Astrocyte of the cerebellum (primary cell): ENCODE results near the gene EYA2.

Experiments used
- DNase-seq: peaks from one replicate; pipeline ENCODE4 v3.0.0-alpha.2; 2011; ENCODE audit warnings: low read depth
- H3K4me3 ChIP-seq: 2 replicates; pipeline ENCODE4 v1.5.1; 2011; ENCODE audit warnings: mild to moderate bottlenecking, low read depth, low read length, moderate library complexity
- in situ Hi-C: cut with HindIII; loops from 2 replicates; pipeline ENCODE4 v1.10.0; 2017; ENCODE audit warnings: low sequenced_read_pairs
- TF ChIP-seq, protein P1 (sequence below): IDR thresholded peaks from 2 replicates; pipeline ENCODE4 v1.5.1; 2012; ENCODE audit warnings: low read length, low read depth, moderate library complexity, mild to moderate bottlenecking; ENCODE audit errors: missing control alignments

EYA2 gene

GRCh38 chr20:47159166-47159565 lies 264.5 kb downstream of the EYA2 start:
- TF ChIP-seq, protein P1, sequence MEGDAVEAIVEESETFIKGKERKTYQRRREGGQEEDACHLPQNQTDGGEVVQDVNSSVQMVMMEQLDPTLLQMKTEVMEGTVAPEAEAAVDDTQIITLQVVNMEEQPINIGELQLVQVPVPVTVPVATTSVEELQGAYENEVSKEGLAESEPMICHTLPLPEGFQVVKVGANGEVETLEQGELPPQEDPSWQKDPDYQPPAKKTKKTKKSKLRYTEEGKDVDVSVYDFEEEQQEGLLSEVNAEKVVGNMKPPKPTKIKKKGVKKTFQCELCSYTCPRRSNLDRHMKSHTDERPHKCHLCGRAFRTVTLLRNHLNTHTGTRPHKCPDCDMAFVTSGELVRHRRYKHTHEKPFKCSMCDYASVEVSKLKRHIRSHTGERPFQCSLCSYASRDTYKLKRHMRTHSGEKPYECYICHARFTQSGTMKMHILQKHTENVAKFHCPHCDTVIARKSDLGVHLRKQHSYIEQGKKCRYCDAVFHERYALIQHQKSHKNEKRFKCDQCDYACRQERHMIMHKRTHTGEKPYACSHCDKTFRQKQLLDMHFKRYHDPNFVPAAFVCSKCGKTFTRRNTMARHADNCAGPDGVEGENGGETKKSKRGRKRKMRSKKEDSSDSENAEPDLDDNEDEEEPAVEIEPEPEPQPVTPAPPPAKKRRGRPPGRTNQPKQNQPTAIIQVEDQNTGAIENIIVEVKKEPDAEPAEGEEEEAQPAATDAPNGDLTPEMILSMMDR = no peak
- no peak for DNase-seq
- no peak overlapping the region for H3K4me3 ChIP-seq
- in situ Hi-C loops = no loop called here

- no peak for DNase-seq
- no peak overlapping the region for H3K4me3 ChIP-seq
Observed at GRCh38 chr20:47160240-47160639, 265.6 kb downstream of the EYA2 start.

DNA sequence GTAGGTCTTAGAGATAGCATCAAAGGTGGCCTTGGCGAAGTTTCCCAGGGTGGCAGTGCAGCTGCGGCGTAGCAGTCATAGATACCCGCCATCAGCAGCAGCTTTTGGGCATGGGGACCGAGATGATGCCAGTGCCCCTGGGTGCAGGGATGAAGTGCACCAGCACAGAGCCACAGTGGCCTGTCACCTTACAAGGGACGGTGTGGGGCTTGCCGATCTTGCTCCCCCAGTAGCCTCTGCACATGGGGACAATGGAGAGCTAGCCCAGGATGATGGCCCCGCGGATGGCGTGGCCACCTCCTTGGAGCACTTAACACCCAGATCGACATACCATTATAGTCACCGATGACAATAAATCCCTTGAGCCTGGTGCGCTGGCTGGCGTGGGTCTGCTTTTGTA lies 266.3 kb downstream of the EYA2 start:
- in situ Hi-C loops = no loop called here
- DNase-seq = no peak
- H3K4me3 ChIP-seq = no peak overlapping the region
- TF ChIP-seq, protein P1 = no peak

More at GRCh38 chr20:47160240-47160639, 265.6 kb downstream of the EYA2 start:
- in situ Hi-C loops = no loop called here
- TF ChIP-seq, protein P1 = no peak

DNA sequence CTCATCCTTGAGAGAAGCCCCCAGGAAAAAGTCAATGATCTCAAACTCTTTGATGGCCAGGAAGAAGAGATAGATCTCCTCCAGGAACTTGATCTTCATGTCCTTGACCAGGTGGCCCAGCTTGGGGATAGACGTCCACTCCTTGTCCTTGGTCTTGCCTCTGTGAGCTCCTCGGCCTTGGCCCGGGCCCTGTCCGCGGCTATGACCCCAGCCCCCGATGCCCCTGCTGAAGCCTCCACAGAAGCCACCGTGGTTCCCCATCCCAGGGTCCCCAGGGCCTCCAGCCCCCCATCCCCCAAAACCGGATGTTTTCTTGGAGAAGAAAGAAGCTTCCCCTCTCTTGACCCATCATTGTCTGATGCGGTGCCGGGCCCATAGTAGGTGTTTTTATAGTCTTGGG lies 266.8 kb downstream of the EYA2 start:
- DNase-seq = no peak
- in situ Hi-C loops = no loop called here
- H3K4me3 ChIP-seq = no peak overlapping the region
- TF ChIP-seq, protein P1 = no peak

- in situ Hi-C loops = no loop called here
- no peak for DNase-seq
- TF ChIP-seq, protein P1 = no peak
- H3K4me3 ChIP-seq = no peak overlapping the region
Observed at GRCh38 chr20:47164140-47164539, 269.5 kb downstream of the EYA2 start.

DNA sequence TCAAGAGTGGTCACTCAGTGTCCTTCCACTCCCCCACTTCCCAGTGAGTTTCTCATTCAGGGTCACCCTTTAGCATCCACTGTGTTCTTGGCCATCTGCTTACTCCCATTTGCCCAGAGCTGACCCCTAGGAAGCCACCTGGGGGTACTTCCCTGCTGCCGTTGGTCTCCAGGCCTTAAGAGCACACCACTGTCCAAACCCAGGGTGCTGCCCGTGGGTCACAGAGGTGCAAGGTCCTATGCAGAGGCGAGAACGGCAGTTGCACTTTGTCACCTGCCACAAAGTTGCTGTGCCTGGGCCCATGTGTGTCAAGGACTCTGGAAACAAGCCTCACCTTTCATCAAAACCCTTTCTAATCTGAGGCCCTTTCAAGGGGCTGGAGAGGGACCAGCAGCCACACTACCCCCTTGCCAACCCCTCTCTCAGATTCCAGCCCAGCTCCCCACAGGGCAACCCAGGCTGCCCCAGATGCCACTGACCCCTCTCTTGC lies 270.8 kb downstream of the EYA2 start:
- DNase-seq = no peak
- in situ Hi-C loops = no loop called here
- no peak overlapping the region for H3K4me3 ChIP-seq
- TF ChIP-seq, protein P1 = no peak

DNA sequence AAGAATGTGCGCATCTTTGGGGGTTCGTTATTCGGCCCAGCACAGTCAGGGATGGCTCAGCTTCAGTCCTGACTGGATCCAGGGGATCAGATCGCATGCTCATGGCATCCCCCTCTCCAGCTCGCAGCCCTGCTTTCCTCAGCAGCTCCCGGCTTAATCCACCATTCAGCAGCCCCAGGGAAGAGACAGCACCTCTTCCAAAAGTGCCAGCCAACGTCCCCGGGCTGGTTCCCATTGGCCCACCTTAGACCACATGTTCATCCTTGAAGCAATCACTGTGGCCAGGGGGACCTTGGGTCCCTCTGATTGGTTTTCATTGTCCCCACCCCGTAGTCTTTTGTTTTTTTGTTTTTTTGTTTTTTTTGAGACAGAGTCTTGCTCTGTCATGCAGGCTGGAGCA lies 273.2 kb downstream of the EYA2 start:
- H3K4me3 ChIP-seq = no peak overlapping the region
- TF ChIP-seq, protein P1 = no peak
- in situ Hi-C loops = no loop called here
- DNase-seq = no peak
